PC-9 (cell line): ENCODE results near the gene ARCN1.

Experiments used
- CTCF ChIP-seq: fragments of 200-600 bp; sonication (generic); conservative IDR thresholded peaks from 2 replicates; pipeline ENCODE4 v1.6.1; 2017; ENCODE audit warnings: mixed run types, antibody characterized with exemption, mild to moderate bottlenecking, moderate library complexity
- EZH2 ChIP-seq: fragments of 200-600 bp; sonication (generic); IDR thresholded peaks from 2 replicates; pipeline ENCODE4 v1.8.0; 2017; ENCODE audit warnings: antibody characterized with exemption, low read depth

- TF ChIP-seq EZH2 = no peak
- TF ChIP-seq CTCF = no peak
Measured at GRCh38 chr11:118625976-118626375, 53.8 kb downstream of the ARCN1 start.
